Colonic mucosa (tissue), 4 donors: Measurements from ENCODE around the gene NPR2. TPM values are rescaled to one million over a fixed set of nuclear protein-coding genes. Genes with fewer than 3 reads are reported as not detected.

Experiments
- DNase-seq: peaks from one replicate; pipeline ENCODE4 v3.0.0-alpha.2; 2020
- H3K27ac ChIP-seq: fragments of 200-600 bp; one replicate; pipeline ENCODE4 v1.8.0; 2021
- H3K27me3 ChIP-seq: fragments of 200-600 bp; one replicate; pipeline ENCODE4 v1.8.0; 2021
- H3K36me3 ChIP-seq: fragments of 200-600 bp; one replicate; pipeline ENCODE4 v1.8.0; 2021
- H3K4me1 ChIP-seq: fragments of 200-600 bp; one replicate; pipeline ENCODE4 v1.8.0; 2021; ENCODE audit warnings: mild to moderate bottlenecking
- H3K4me3 ChIP-seq: fragments of 200-600 bp; one replicate; pipeline ENCODE4 v1.8.0; 2021
- H3K9ac ChIP-seq, 2 donors: one replicate each; pipeline ENCODE4 v1.7.0; 2013; ENCODE audit warnings: control low read depth in 2 of 2, low read depth in 2 of 2, low read length in 2 of 2
- H3K9me3 ChIP-seq: fragments of 200-600 bp; one replicate; pipeline ENCODE4 v1.8.0; 2021
- intact Hi-C: fragments of 100-400 bp; cut with DNase I; formaldehyde crosslinking; loops from one replicate; pipeline ENCODE4 v1.14.1; 2022
- total RNA-seq, 2 donors: library from RNA; stranded (reverse); fragmentation: NEBNext Ultra II Directional in 1 of 2; extraction: Animal tissue kit (Norgen Biotek cat#: 25700) in 1 of 2; gene quantifications; one replicate each; pipeline ENCODE4 v1.2.1, GENCODE V29; 2021
- TF ChIP-seq, protein P1 (sequence below): fragments of 200-600 bp; IDR thresholded peaks from one replicate; pipeline ENCODE4 v1.8.0; 2022; ENCODE audit warnings: antibody characterized with exemption, mild to moderate bottlenecking
- donor health status: healthy.
- donor health status: DM: no; HTN: no; CAD: no.
- donor health status: DM: no; HTN: no; CAD: no.

Gene NPR2
- total RNA-seq, 2 donors from 2014 or later, result 7.0 to 9.7 TPM

DNA sequence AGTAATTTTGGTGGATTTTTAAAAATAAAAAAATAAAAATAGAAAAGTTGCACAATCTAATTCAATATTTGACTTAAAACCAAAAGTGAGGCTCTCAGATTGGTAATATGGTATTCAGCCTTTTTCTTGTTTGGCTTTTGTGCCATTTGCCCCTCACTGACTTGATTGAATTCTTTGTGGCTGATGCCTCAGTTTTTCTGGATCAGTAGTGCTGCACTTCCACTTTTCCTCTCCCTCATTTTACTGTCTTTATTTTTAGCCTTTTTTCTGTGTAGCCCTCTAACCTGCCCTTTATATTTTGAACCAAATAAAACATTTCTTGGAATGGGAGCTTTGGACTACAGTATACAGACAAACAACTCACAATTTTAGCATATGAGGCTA, 33.5 kb upstream of the NPR2 start:
- H3K27me3 ChIP-seq, result no peaks in the 10 kb centered on the region
- DNase-seq, result no peak
- intact Hi-C loops, result no loop called here
- peaks cover 5% of the 10 kb centered on the region for H3K4me1 ChIP-seq
- TF ChIP-seq, protein P1, sequence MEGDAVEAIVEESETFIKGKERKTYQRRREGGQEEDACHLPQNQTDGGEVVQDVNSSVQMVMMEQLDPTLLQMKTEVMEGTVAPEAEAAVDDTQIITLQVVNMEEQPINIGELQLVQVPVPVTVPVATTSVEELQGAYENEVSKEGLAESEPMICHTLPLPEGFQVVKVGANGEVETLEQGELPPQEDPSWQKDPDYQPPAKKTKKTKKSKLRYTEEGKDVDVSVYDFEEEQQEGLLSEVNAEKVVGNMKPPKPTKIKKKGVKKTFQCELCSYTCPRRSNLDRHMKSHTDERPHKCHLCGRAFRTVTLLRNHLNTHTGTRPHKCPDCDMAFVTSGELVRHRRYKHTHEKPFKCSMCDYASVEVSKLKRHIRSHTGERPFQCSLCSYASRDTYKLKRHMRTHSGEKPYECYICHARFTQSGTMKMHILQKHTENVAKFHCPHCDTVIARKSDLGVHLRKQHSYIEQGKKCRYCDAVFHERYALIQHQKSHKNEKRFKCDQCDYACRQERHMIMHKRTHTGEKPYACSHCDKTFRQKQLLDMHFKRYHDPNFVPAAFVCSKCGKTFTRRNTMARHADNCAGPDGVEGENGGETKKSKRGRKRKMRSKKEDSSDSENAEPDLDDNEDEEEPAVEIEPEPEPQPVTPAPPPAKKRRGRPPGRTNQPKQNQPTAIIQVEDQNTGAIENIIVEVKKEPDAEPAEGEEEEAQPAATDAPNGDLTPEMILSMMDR, result no peak
- peak overlapping the region; percentile 52 for H3K4me3 ChIP-seq
- no peaks in the 10 kb centered on the region for H3K9me3 ChIP-seq
- no peaks in the 10 kb centered on the region for H3K36me3 ChIP-seq
- H3K27ac ChIP-seq, result peak overlapping the region; percentile 81
- peak overlapping the region in 1 of 2 donors; percentile 81 for H3K9ac ChIP-seq

- no peak for DNase-seq
- TF ChIP-seq, protein P1, result no peak
- Histone ChIP-seq H3K9me3 (no peaks in the 10 kb centered on the region), H3K4me1 (peaks cover 5% of the 10 kb centered on the region), H3K9ac (no peak overlapping the region), H3K4me3 (no peak overlapping the region), H3K27ac (no peak overlapping the region), H3K27me3 (no peaks in the 10 kb centered on the region), H3K36me3 (no peaks in the 10 kb centered on the region)
- intact Hi-C loops, result no loop called here
Measured at GRCh38 chr9:35758475-35759050, 32.8 kb upstream of the NPR2 start.

DNA sequence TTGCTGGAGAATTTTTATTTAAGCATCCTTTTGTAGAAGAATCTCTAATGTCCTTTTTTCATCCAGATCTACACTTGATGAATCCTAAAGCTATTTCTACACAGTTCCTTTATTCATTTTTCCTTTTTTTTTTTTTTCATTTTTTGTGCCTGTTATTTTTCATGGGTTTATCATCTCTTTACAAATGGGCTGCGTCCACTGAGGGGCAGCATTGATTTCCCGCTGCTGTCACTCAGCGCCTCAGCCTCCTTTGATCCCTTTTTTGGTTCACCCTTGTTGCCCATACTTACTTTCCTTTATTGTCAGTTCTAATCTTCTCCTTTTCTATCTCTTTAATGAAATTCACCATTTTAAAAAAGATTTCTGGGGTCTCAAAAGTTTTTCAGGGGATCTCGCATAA, 31.6 kb upstream of the NPR2 start:
- H3K9me3 ChIP-seq, result no peaks in the 10 kb centered on the region
- no peak overlapping the region for H3K27ac ChIP-seq
- H3K9ac ChIP-seq, result no peak overlapping the region
- H3K36me3 ChIP-seq, result no peaks in the 10 kb centered on the region
- peaks cover 5% of the 10 kb centered on the region for H3K4me1 ChIP-seq
- intact Hi-C loops, result no loop called here
- no peaks in the 10 kb centered on the region for H3K27me3 ChIP-seq
- TF ChIP-seq, protein P1, result no peak
- peak; percentile 13 for DNase-seq
- H3K4me3 ChIP-seq, result no peak overlapping the region

GRCh38 chr9:35760651-35761050, 30.7 kb upstream of the NPR2 start:
- peak; percentile 60 for DNase-seq
- intact Hi-C loops, result no loop called here
- no peak overlapping the region for H3K27ac ChIP-seq
- TF ChIP-seq, protein P1, result no peak
- no peaks in the 10 kb centered on the region for H3K36me3 ChIP-seq
- H3K27me3 ChIP-seq, result no peaks in the 10 kb centered on the region
- H3K4me1 ChIP-seq, result peaks cover 5% of the 10 kb centered on the region
- H3K9me3 ChIP-seq, result no peaks in the 10 kb centered on the region
- peak overlapping the region in 1 of 2 donors; percentile 28 for H3K9ac ChIP-seq
- H3K4me3 ChIP-seq, result no peak overlapping the region

- Histone ChIP-seq H3K27me3 (no peaks in the 10 kb centered on the region), H3K27ac (no peak overlapping the region), H3K9ac (no peak overlapping the region), H3K4me1 (no peaks in the 10 kb centered on the region), H3K36me3 (no peaks in the 10 kb centered on the region), H3K9me3 (no peaks in the 10 kb centered on the region), H3K4me3 (no peak overlapping the region)
- intact Hi-C loops, result no loop called here
- TF ChIP-seq, protein P1, result no peak
- DNase-seq, result no peak
Measured at GRCh38 chr9:35763181-35763580, 28.2 kb upstream of the NPR2 start.
